Hepatocyte (in vitro differentiated cells): Measurements from ENCODE around the gene OSMR. TPM values are rescaled to one million over a fixed set of nuclear protein-coding genes. Genes with fewer than 3 reads are reported as not detected.

Experiments used
- DNase-seq: peaks from one replicate; pipeline ENCODE4 v3.0.0-alpha.2; 2016; ENCODE audit warnings: low spot score
- H2AFZ ChIP-seq: fragments of 200-600 bp; sonication (generic); 2 replicates; pipeline ENCODE4 v1.6.0; 2016; ENCODE audit warnings: antibody characterized with exemption, mild to moderate bottlenecking
- H3K27ac ChIP-seq: fragments of 200-600 bp; sonication (generic); 2 replicates; pipeline ENCODE4 v1.5.1; 2016; ENCODE audit warnings: mild to moderate bottlenecking
- H3K27me3 ChIP-seq: fragments of 200-600 bp; sonication (generic); 2 replicates; pipeline ENCODE4 v1.6.1; 2016
- H3K36me3 ChIP-seq: fragments of 200-600 bp; sonication (generic); replicated peaks from 2 replicates; pipeline ENCODE4 v1.5.1; 2016; ENCODE audit warnings: low read depth; ENCODE audit not compliant: insufficient read depth
- H3K4me1 ChIP-seq: fragments of 200-600 bp; sonication (generic); 2 replicates; pipeline ENCODE4 v1.5.1; 2016; ENCODE audit warnings: mild to moderate bottlenecking, moderate library complexity; ENCODE audit not compliant: insufficient read depth
- H3K4me2 ChIP-seq: fragments of 200-600 bp; sonication (generic); 2 replicates; pipeline ENCODE4 v1.6.0; 2016
- H3K4me3 ChIP-seq: fragments of 200-600 bp; sonication (generic); 2 replicates; pipeline ENCODE4 v1.5.1; 2016; ENCODE audit warnings: mild to moderate bottlenecking
- H3K79me2 ChIP-seq: fragments of 200-600 bp; sonication (generic); 2 replicates; pipeline ENCODE4 v1.6.0; 2017; ENCODE audit warnings: mild to moderate bottlenecking
- H3K9me2 ChIP-seq: fragments of 200-600 bp; sonication (generic); replicated peaks from 2 replicates; pipeline ENCODE4 v1.6.0; 2017; ENCODE audit warnings: mild to moderate bottlenecking; ENCODE audit not compliant: insufficient read depth
- H3K9me3 ChIP-seq: fragments of 200-600 bp; sonication (generic); 2 replicates; pipeline ENCODE4 v1.5.1; 2016; ENCODE audit warnings: low read depth, mild to moderate bottlenecking
- H4K20me1 ChIP-seq: fragments of 200-600 bp; sonication (generic); 2 replicates; pipeline ENCODE4 v1.6.0; 2016; ENCODE audit warnings: mild to moderate bottlenecking; ENCODE audit not compliant: insufficient read depth, poor library complexity, severe bottlenecking
- CTCF ChIP-seq: fragments of 200-600 bp; sonication (generic); IDR thresholded peaks from 2 replicates; pipeline ENCODE4 v1.5.1; 2016; ENCODE audit warnings: antibody characterized with exemption, mild to moderate bottlenecking; ENCODE audit not compliant: poor library complexity
- EZH2 ChIP-seq: fragments of 200-600 bp; sonication (generic); IDR thresholded peaks from 2 replicates; pipeline ENCODE4 v1.6.1; 2016; ENCODE audit warnings: antibody characterized with exemption, mild to moderate bottlenecking, borderline replicate concordance
- EZH2phosphoT487 ChIP-seq: fragments of 200-600 bp; sonication (generic); IDR thresholded peaks from one replicate; pipeline ENCODE4 v1.6.1; 2018; ENCODE audit warnings: antibody characterized with exemption, mild to moderate bottlenecking, low read depth, moderate library complexity; ENCODE audit not compliant: unreplicated experiment, severe bottlenecking
- WGBS: methylation state at CpG from one replicate; pipeline ENCODE4 v1.1.6; 2016; ENCODE audit warnings: low lambda C conversion rate; ENCODE audit errors: missing lambda C conversion rate; 5-methylcytosine and 5-hydroxymethylcytosine counted together
- polyA plus RNA-seq: library from polyadenylated mRNA; unstranded; fragments of >200 nt; fragmentation: Nextera tagmentation; extraction: Ambion mirVana; gene quantifications from 2 replicates; pipeline ENCODE4 v1.2.1, GENCODE V29; 2016
- total RNA-seq: library from RNA; depleted of rRNA; stranded (reverse); fragments of >200 nt; gene quantifications from 2 replicates; pipeline ENCODE4 v1.2.3, GENCODE V29; 2014

The OSMR gene
- total and polyA plus RNA-seq, 2 experiments from 2014 or later = 15.1 to 17.6 TPM

DNA sequence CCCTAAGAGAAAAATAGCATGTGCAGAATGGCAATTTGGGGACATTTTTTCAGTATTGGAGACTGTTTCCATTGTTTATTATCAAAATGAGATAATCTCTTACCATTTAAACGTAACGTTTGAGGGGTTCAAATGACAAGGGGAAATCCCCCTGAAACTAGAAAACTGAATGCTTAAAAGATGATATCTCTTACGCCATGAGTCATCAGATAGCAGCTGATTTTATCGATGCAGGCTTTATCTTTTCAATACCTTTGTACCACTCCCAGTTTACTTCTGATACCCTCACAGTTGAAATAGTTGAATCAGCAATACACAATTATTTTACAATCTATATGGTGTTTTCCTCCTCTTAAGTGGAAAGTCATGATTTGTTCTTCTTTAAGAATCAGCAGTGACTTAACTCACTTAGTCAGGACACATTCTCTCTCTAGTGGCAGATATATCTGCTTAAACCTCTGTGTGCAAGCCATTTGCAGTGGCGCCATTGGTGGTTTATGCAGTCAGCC is 29.2 kb downstream of the OSMR start:
- Histone ChIP-seq H3K27me3 (no peaks in the 10 kb centered on the region), H3K79me2 (no peaks in the 10 kb centered on the region), H4K20me1 (no peaks in the 10 kb centered on the region), H2AFZ (no peak overlapping the region), H3K4me3 (no peak overlapping the region), H3K9me2 (no peaks in the 10 kb centered on the region), H3K9me3 (no peaks in the 10 kb centered on the region), H3K27ac (no peak overlapping the region), H3K36me3 (peaks cover 5% of the 10 kb centered on the region), H3K4me2 (no peak overlapping the region), H3K4me1 (no peaks in the 10 kb centered on the region)
- TF ChIP-seq EZH2 (no peak), CTCF (no peak), EZH2phosphoT487 (no peak)
- 78% methylated on average over 5 of the region's 5 CpGs for WGBS
- DNase-seq = no peak

GRCh38 chr5:38878391-38879077 is 32.7 kb downstream of the OSMR start:
- no peaks in the 10 kb centered on the region for H3K27me3 ChIP-seq
- no peak overlapping the region for H3K4me2 ChIP-seq
- H3K4me3 ChIP-seq = no peak overlapping the region
- H3K9me3 ChIP-seq = no peaks in the 10 kb centered on the region
- no peak overlapping the region for H3K27ac ChIP-seq
- H3K36me3 ChIP-seq = peaks cover 5% of the 10 kb centered on the region
- H2AFZ ChIP-seq = no peak overlapping the region
- no peaks in the 10 kb centered on the region for H3K9me2 ChIP-seq
- no peaks in the 10 kb centered on the region for H3K4me1 ChIP-seq
- 96% methylated on average over 5 of the region's 5 CpGs for WGBS
- H3K79me2 ChIP-seq = no peaks in the 10 kb centered on the region
- no peak for DNase-seq
- TF ChIP-seq EZH2 (no peak), EZH2phosphoT487 (no peak), CTCF (no peak)
- H4K20me1 ChIP-seq = no peaks in the 10 kb centered on the region

DNA sequence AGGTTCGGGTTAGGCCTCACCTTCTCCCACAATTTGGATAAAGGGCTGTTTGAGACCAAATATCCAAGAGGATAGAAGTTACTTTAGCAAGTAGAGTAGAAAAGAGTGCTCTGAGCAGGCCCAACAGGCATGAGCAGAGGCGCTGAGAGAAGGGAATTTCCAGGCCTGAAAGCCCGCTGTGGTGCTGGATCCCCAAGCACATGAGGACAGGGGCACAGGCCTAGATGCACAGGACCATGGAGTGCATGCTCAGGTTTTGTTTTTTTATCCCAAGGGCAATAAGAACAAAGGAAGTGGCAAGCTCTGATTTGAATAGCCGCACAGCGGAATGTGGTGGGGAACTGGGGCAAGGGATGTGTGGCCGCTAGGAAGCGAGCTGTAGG is 33.3 kb downstream of the OSMR start:
- no peaks in the 10 kb centered on the region for H3K4me1 ChIP-seq
- H3K27ac ChIP-seq = no peak overlapping the region
- H3K9me2 ChIP-seq = no peaks in the 10 kb centered on the region
- H3K4me3 ChIP-seq = no peak overlapping the region
- H4K20me1 ChIP-seq = no peaks in the 10 kb centered on the region
- WGBS = 98% methylated on average over 7 of the region's 7 CpGs
- no peaks in the 10 kb centered on the region for H3K9me3 ChIP-seq
- H3K36me3 ChIP-seq = peaks cover 5% of the 10 kb centered on the region
- H3K4me2 ChIP-seq = no peak overlapping the region
- H3K27me3 ChIP-seq = no peaks in the 10 kb centered on the region
- H3K79me2 ChIP-seq = no peaks in the 10 kb centered on the region
- no peak overlapping the region for H2AFZ ChIP-seq
- TF ChIP-seq EZH2 = no peak
- TF ChIP-seq CTCF = no peak
- TF ChIP-seq EZH2phosphoT487 = no peak
- no peak for DNase-seq
